ENCODE measurements around the gene PYGO2. TPM values are rescaled to one million over a fixed set of nuclear protein-coding genes. Genes with fewer than 3 reads are reported as not detected.
A peak's percentile ranks its signal among the peaks of the same experiment; 100 is the strongest.

Gene PYGO2
- total RNA-seq, 2 experiments from 2014 or later, result 30.3 to 32.8 TPM

GRCh38 chr1:154974808-154975408 lies 13.3 kb upstream of the PYGO2 start:
- peaks cover 46% of the 10 kb centered on the region for H3K4me1 ChIP-seq (ENCODE audit: insufficient read depth, low read length)
- Mint-ChIP-seq H3K4me3 (no peak overlapping the region), H3K27ac (no peak overlapping the region), H3K36me3 (ENCODE audit: low read depth) (peaks cover 7% of the 10 kb centered on the region), H3K27me3 (no peaks in the 10 kb centered on the region), H3K4me1 (ENCODE audit: low read depth) (peaks cover 22% of the 10 kb centered on the region), H3K9me3 (no peaks in the 10 kb centered on the region)
- CTCF ChIA-PET, result interaction anchor here (0.7 to 10.7 kb wide), 5 partner anchors 9 to 42 kb away, joined by 3 to 71 read pairs (median 24); partner anchors contain the start of genes PBXIP1 and PYGO2
- H3K27me3 ChIP-seq (ENCODE audit: control insufficient read depth in 1 of 2, insufficient read depth in 2 of 2, low read length in 2 of 2), result no peaks in the 10 kb centered on the region
- ATAC-seq (ENCODE audit: poor library complexity) (peak; percentile 42), DNase-seq (peak in 13 of 14 experiments; percentile 89 to 98 (median 94))
- H3K4me3 ChIP-seq (ENCODE audit: low read length), result peak overlapping the region; percentile 81
- no peak for TF ChIP-seq CTCF (IDR thresholded peaks at IDR 0.05)
- peak overlapping the region; percentile 94 to 99 for H3K27ac ChIP-seq (ENCODE audit: low read depth in 1 of 2, low read length in 2 of 2)
- POLR2A ChIA-PET, result interaction anchor here (0.9 to 5.6 kb wide), 15 partner anchors 9 to 77 kb away, joined by 3 to 46 read pairs (median 7); partner anchors contain the start of genes ADAM15, FLAD1, PBXIP1 and PMVK
- intact Hi-C loops (cut with DNase I, micrococcal nuclease), result loop anchor here (1.0 to 2.0 kb wide), 5 partner anchors 20 to 42 kb away; partner anchors contain the start of gene PMVK (in 1 of the 2)
- peaks cover 12% of the 10 kb centered on the region for H3K36me3 ChIP-seq (ENCODE audit: insufficient read depth, low read length)
- no peaks in the 10 kb centered on the region for H3K9me3 ChIP-seq (ENCODE audit: control insufficient read depth in 1 of 2, insufficient read depth in 1 of 2, low read length in 2 of 2)

- Mint-ChIP-seq H3K9me3 (no peaks in the 10 kb centered on the region), H3K36me3 (ENCODE audit: low read depth) (peaks cover 13% of the 10 kb centered on the region), H3K4me1 (ENCODE audit: low read depth) (peaks cover 25% of the 10 kb centered on the region), H3K4me3 (no peak within 1 kb of the TSS), H3K27ac (no peak within 1 kb of the TSS), H3K27me3 (no peaks in the 10 kb centered on the region)
- Histone ChIP-seq H3K4me3 (ENCODE audit: low read length) (peak within 1 kb of the TSS; percentile 81), H3K36me3 (ENCODE audit: insufficient read depth, low read length) (peaks cover 18% of the 10 kb centered on the region), H3K9me3 (ENCODE audit: control insufficient read depth in 1 of 2, insufficient read depth in 1 of 2, low read length in 2 of 2) (no peaks in the 10 kb centered on the region), H3K27me3 (ENCODE audit: control insufficient read depth in 1 of 2, insufficient read depth in 2 of 2, low read length in 2 of 2) (no peaks in the 10 kb centered on the region), H3K4me1 (ENCODE audit: insufficient read depth, low read length) (peaks cover 49% of the 10 kb centered on the region), H3K27ac (ENCODE audit: low read depth in 1 of 2, low read length in 2 of 2) (peak within 1 kb of the TSS; percentile 94 to 99)
- CTCF ChIA-PET, result interaction anchor here (0.7 to 10.7 kb wide), 12 partner anchors 10 to 639 kb away, joined by 3 to 71 read pairs (median 4); partner anchors contain the start of genes PBXIP1, PMVK and PYGO2
- POLR2A ChIA-PET, result interaction anchor here (0.9 to 5.6 kb wide), 21 partner anchors 9 to 648 kb away, joined by 3 to 46 read pairs (median 6); partner anchors contain the start of genes ADAM15, FLAD1, PBXIP1 and PMVK
- TF ChIP-seq CTCF (IDR thresholded peaks at IDR 0.05), result no peak
- DNase-seq (peak; percentile 93 to 100 (median 96)), ATAC-seq (ENCODE audit: poor library complexity) (peak; percentile 87)
- intact Hi-C loops (cut with DNase I, micrococcal nuclease), result loop anchor here (1.0 to 2.0 kb wide), 5 partner anchors 19 to 43 kb away; partner anchors contain the start of gene PMVK (in 1 of the 2)
Measured at GRCh38 chr1:154974102-154974807, 12.7 kb upstream of the PYGO2 start, which contains the start of gene CKS1B. Gene CKS1B, plus strand, starts transcription at chr1:154974681. Its CDS starts 65 bp downstream, at chr1:154974746.
